OCI-M1 (cell line): ENCODE measurements around the gene FBXL17.
A peak's percentile ranks its signal among the peaks of the same experiment; 100 is the strongest.

Experiments
- DNase-seq: peaks from one replicate; lab custom pipeline; 2025; lab: John Stamatoyannopoulos, UW

FBXL17 gene

DNA sequence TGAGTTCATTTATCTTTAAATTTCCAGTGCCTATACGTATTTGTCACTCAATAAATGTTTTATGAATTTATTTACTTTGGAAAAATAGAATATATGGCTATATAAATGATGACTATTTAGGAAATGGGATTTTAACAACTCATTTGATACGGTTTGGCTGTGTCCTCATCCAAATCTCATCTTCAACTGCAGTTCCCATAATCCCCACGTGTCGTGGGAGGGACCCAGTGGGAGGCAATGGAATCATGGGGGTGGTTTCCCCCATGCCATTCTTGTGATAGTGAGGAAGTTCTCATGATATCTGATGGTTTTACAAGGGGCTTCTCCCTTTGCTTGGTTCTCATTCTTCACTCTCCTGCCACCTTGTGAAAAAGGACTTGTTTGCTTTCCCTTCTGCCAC is 523.6 kb downstream of the FBXL17 start:
- peak; percentile 45 for DNase-seq

DNA sequence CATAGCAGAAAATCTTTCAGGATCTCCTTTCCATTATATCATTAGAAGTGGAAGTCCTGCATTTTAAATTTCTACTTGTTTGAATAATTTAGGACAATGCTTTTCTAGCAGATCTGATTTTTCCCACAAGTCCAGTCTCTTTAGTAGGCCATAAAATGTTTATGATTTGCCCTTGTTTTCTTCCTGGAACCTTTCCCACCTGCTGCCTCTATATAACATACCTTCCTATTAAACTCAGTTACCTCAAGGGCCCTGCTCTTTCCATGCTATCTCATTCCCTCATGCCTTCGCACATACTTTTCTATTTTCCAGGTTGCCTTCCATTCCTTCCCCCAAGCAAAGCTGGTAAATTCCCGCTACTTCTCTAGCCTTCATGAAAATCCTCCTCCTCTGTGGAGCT is 524.1 kb downstream of the FBXL17 start:
- DNase-seq = no peak

DNA sequence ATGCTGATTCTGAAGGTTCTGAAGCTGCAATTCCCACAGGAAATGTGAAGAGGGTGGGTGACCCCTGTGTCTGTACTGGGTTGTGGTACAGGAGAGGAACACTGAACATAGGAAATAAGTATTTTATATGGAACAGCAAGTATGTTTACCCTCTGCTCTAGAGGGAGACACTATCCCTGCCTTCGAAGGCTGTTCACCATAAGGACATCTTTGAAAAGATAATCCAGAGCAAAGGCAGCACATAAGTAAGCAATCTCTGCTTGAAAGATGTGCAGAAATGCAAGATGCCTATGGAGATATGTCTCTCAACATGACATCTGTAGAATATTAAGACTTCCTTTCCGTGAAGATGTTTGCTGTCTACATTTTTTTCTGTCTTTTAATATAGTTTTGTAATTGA is 526.7 kb downstream of the FBXL17 start:
- DNase-seq = peak; percentile 38

DNA sequence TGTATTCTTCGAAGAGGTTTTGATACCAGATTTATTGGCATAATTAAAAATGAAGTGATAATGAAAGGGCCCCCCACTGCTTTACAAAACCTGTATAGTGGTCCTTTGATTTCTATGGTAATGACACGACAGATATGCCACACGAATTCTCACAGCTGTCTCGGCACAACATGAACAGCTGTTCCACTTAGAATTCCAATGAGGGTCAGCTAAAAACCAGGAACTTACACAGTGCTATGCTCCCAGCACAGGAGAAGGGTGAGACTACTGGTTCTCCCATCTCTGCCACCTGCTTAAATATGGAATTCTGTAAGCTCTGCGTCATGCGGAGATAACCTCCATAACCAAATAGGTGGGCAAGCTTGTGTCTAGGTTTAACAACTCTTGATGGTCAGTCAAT is 528.2 kb downstream of the FBXL17 start:
- no peak for DNase-seq

DNA sequence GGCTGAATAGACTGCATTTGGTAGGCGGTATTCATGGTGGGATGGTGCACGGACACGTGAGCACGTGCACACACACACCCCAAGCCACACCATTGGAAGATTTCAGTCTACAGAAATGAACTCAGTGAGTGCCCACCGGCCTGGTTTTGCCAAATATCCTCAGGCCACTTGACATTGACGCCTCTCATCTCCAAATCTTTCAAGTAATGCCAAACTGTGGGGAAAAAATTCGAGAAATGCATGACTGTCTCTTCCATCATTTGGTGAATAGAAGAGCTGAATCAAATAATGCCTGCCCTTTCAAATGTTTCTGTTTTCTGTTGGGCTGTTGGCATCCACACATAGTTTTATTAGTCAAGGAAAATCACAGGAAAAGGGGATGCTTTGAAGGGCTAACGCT is 528.9 kb downstream of the FBXL17 start:
- DNase-seq = no peak

DNA sequence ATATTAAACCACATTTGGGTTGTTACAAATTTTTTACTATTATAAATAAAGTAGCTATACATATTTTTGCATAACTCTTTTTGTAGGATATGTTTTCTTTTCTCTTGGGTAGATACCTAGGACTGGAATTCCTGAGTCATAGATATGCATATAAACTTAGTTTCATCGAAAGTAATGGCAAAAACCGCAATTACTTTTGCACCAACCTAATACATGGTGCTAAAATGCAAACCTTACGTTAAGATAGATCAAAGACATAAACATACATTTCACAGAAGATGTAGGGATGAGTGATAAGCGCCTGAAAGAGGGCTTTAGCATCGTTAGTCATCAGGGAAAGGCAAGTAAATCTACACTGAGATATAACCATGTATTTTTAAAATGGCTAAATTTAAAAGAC is 532.8 kb downstream of the FBXL17 start:
- no peak for DNase-seq

DNA sequence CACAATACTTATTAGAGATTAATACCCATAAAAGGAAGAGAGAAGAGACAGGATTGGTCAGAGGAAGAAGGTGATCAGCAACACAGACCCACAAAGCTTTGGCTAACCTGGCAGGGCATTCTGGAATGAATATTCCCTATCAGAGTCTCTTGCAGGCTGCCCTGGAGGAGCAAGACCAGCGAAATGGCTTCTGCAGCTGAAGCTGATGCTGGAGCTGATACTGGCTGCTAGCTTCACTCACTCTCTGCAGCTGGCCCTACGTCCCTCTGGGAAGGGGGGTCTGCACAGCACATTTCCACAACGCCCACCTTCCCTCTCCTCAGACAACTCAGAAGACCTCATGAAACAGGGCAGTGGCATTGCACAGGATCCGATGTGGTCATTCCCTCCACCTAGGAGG is 541.3 kb downstream of the FBXL17 start:
- DNase-seq = no peak

DNA sequence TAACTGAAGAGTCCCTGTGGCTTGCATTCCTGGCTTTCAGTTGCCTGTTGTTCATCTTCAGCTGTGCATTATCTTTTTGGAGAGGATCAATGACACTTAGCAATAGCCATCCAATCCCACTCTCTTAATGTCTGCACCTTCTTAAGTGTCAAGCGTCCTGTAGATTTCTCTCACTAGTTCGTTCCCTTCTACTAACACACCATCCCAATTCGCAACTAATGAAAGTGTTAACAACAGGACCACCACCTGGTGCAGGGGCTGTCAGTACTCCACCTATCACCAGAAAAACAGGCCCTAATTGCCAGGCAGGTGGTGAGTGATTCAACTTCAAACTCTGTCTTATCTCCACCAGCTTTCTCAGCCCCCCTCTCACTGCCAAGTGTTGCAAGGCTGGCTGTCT is 541.7 kb downstream of the FBXL17 start:
- DNase-seq = no peak

DNA sequence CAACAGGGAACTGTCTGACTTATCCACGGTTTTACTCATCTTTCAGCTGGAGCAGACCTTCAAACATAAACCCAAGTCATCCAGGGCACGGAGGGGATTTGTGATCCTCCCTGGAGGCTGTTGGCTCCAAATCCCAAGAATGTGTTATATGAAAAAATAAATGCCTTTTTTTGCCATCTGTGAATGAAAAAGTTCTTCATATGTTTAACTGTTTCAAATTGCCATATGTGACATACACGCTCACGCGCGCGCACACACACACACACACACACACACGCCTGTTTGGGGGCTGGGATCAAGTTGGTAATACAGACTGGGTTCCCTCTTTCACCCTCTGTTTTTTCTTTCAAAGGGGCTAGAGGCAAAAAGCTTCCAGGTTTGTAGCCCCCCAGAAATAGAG is 546.8 kb downstream of the FBXL17 start:
- no peak for DNase-seq

DNA sequence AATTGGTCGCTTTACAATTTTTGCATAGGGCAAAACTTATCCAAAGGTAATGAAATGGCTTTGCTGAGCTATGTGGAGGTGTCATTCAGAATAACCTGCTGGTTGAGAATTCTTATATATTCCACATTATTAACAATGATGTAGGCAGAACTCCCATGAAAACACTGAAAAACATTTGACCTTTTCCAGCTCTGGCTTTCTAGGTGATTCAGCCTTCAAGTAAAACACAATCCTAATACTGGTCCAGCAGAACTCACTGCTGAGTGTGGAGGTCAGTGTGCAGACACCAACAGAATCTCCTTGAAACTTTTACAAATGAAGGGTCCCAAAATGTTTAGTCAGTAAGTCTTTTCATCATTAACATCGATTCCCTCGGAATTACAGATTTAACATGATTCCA is 549.2 kb downstream of the FBXL17 start:
- DNase-seq = no peak

DNA sequence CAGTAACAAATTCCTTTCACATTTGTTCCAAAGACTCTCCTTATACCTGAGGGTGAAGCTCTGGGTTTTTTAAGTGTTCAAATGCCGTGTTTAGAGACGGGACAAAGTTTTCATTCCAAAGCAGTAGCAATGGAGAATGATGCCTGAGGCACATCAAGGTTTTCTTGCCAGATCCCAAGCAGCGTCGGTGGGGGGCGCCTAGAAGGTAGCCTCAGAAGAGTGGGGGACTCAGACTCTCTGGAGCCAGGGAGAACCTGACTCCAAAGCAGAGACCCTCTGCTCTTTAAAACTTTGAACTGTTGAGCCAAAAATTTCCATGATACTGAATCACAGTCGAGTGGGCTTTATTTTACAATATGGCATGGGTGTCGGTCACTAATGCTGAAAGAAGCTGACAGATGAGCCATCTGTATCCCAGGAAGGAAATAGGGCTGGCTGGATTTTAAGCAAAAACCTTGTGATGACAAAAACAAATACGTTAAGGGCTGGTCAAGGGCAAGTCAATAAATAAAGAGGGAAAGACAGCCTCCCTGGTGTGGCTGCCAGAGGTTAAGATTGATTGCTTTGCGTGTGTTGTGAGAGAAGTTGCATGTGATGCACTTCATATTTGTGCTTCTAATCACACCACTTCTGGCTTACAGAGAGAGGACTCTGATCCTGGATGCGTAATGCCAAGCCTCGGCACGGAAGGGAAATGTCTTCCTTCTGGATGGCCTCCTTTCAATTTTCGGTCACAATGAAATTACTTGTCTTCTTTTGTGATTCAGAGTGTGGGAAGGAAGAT is 550.1 kb downstream of the FBXL17 start:
- DNase-seq = no peak

DNA sequence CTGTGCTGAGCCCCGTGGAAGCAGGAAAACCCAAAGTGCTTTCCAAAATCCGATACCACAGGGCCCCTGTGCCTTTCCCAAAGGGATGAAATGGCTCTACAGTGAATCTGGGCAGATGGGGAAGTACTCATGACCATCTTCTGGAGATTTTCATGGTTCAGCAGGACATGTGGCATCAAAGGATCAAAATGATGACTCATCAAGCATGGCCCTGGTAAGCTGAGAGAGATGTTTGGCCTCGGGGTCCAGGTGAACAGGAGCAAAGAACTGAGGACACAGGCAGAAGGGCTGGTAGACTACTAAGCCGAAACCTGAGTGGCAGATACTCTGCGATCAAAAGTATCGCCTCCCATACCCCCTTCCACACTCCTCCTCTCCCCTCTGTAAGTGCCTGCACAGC is 551.1 kb downstream of the FBXL17 start:
- DNase-seq = no peak

DNA sequence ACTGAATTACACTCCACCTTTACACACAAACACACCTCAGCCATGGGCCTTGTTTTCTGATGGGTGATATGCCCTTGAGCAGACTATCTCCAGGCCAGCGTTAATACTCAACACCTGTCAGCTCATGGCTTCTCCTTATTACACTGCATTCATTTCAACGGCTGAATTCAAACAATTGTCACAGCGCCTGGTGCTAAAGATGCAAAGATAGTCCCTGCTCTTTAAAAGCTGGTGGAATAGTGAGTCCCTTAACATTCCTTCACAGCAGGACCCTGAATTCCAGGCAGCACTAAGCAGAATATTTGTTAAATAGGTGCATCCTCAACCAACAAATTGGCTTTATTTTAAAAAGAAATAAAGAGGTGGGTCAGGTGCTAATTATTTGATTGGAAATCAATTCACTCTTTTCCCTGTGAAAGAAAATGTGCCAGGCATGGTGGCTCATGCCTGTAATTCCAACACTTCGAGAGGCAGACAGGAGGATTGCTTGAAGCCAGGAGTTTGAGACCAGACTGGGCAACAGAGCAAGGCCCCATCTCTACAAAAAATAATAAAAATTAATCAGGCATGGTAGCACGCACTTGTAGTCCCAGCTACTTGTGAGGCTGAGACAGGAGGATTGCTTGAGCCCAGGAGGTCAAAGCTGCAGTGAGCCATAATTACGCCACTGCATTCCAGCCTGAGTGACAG is 555.4 kb downstream of the FBXL17 start:
- no peak for DNase-seq

DNA sequence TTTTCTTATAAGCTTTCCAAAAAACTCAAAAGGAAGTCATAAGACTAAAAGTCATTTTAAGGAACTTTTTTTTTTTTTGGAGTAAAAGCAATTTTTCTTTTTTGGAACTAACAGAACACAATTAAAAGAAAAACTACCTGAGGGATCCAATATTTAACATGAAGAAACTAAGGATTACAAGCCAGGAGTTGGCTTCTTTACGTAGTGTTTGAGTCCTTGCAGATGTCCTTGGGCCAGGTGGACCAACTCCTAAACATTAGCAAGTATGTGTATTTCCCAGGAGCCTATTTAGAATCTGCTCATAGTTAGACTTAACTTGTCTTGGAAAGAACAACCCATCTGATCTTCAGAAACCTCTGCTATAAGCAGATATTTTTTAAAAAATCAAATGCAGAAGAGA is 557.1 kb downstream of the FBXL17 start:
- no peak for DNase-seq

DNA sequence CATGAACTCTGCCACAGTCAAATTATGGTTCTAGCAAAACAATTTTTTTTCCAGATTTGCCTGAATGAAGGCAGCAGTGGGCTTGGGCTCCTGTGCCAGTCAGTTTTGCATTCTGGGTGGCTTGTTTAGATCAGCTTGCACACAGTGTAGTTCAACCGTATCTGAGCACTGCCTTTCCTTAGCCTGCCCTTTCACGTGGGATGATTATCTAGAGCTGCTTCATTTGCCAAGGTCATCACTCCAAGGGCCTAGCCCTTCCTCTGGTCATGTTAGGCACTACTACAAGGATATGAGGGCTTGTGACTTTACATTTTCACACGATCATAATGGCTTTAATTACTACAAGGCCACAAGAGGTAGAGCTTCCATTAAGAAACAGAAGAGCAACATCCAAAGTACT is 560.6 kb downstream of the FBXL17 start:
- no peak for DNase-seq

DNA sequence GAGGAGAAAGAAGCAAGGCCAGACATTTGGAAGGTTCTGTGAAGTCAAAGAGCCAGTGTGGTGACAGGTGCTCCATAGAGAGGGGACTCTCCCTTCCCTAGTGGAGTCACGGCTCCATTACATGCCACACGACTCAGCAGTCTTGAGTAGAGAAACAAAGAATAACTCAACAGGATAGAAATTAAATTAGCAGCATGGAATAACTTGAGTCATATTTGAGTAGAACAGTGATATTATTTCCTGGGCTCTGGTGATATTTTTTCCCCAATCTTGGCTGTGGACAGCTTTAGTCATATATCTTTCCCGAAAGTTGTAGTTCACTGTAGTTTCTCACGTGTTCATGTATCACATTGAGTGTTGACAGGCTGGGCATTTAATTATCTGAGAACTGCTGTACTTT is 561.5 kb downstream of the FBXL17 start:
- DNase-seq = no peak

DNA sequence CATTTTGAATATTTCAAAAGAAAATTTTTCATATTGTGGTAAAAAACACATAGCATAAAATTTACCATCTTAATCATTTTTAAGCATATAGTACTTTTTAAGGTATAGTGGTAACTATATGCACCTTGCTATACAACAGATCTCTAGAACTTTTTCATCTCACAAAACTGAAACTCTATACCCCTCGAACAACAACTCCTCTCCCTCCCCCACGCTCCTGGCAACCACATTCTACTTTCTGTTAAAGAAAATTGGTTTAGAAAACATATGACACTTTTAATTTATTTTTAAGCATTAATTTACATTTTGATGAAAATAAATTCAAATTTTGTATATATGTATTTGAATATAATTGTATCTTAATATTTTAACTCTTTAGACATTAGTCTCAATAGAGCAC is 563.9 kb downstream of the FBXL17 start:
- peak; percentile 5 for DNase-seq

DNA sequence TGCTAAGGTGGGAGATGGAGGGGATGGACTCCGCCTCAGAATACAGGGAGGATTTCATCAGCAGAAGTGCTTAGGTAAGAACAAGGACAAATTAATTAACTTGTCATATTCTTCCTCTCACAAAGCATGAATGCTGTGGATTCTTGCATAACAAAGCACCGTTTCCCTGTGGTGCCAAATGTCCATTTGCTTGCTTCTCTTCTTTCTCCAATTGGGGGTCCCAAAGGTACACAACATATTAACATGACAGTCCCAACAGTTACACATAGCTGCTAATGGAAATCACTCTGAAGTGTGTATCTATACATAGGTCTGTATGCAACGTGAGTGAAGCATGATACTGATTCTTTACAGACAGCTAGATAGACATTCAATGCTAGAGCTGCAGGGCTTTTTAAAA is 564.5 kb downstream of the FBXL17 start:
- DNase-seq = no peak

DNA sequence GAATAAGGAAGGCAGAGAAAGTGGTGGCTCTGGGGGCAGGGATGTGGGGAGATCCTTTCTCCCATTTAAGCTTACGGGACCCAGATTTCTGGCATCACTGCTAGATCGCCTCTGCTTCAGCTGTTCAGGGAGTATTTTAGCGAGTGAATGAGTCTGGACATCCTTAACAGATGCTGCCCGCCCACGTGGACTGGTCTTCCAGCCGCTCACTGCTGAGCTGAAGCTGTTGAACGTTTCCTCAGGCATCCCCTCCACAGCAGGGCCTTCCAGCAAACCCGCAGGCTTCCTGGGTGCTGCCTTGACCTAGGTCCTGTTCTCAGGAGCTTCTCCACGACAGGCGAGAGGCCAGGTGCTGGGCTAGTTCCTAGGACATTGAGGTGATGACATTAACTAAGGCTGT is 566.8 kb downstream of the FBXL17 start:
- no peak for DNase-seq

DNA sequence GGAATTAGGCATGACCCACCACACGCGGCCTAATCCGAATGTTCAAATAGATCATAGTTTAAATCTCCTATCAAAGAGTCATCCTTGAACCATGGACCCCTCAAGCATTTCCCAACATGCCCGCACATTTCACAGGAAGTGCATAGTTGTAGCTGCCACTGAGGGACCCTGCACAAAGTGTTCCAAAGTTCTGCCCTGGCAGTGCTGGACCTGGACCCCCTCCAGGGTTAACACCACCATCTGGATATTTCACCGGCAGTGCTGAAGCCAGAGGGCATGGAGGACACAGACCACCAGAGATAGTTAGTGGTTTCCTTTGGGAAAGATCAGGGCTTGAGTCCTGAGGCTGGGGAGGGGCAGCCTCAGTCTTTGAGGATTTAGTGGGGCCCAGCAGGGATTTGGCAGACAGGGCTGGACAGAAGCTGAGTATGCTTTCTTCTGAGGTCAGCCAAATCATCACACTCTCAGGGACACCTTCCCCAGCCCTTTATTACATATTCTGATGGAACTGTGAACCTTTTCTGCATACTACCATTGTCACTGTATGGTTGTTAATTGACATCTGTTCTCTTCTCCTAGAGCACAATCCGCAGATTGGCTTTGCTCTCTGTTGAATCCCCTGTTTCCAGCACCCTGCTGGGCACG is 567.6 kb downstream of the FBXL17 start:
- no peak for DNase-seq

DNA sequence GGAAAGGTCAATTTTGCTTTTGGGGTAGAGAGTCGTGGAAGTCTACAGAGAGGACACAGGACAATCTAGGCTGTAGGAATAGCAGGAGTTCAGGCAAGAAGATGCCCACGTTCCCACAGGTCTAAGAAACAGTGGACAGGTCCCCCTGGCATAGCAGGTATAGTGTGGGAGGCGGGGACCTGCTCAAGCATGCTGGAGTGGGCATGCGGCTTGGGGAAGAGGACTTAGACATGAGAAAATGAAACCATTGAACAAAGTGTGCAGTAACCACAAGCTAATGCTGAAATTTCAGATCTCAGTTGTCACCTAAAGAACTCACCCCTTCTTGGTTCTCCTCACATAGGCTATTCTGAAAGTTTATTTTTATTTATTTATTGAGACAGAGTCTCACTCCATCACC is 568.3 kb downstream of the FBXL17 start:
- no peak for DNase-seq

DNA sequence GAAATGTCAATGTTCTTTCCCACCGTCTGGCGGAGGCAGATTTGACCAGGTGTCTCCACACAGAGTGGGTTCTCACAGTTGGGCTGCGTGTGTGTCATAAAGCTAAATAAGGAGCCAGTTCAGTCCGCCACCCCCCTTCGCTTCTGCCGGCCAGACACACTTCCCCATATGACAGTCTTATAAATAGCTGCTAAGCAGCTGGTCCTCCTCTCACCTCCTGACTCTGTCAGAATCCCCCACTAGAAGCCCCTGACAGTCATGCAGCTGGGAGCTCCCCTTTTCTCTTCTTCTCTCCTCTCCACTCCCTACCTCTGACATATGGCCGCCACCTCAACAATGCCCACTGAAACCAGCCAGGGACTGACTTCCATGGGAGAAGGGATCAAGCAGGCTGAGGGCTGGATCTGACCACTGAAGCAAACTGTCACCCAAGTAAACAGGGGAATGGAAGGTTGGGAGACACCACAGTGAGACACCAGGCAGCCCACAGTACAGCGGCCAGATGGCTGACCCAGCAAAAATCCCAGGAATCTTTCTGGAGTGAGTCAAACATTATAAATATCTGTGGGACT is 569.2 kb downstream of the FBXL17 start:
- DNase-seq = no peak
